NAMALWA (cell line): ENCODE data around the gene CITED4.

Experiments
- DNase-seq: peaks from one replicate; pipeline ENCODE4 v3.0.0-alpha.2; 2015; ENCODE audit warnings: low spot score

CITED4 gene

DNA sequence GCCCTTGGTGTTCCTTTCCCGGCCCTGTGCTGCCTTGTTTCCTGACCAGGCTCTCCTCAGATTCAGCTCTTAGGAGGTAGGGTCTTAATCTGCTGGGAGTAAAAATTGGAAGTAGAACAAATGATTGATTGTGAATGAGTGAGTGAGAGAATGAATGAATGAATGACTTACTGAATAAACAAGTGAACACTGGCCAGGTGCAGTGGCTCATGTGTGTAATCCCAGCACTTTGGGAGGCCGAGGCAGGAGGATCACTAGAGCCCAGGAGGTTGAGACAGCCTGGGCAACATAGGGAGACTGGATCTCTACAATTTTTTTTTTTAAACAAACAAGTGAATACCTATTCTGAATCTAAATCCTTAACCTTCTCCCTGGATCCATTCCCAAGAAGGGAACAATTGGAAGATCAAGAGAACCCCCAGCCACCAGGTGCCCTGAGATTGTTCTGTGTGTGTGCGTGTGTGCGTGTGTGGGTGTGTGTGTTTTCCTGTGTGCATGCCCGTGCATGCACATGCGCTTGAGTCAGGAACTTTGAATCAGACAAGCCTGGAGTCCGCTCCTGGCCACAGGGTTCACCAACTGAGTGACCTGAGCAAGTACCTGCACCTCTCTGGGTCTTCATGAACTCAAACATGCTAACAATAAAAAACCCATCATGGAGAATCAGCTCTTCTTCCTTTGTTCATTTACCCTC is 24.3 kb upstream of the CITED4 start:
- no peak for DNase-seq

DNA sequence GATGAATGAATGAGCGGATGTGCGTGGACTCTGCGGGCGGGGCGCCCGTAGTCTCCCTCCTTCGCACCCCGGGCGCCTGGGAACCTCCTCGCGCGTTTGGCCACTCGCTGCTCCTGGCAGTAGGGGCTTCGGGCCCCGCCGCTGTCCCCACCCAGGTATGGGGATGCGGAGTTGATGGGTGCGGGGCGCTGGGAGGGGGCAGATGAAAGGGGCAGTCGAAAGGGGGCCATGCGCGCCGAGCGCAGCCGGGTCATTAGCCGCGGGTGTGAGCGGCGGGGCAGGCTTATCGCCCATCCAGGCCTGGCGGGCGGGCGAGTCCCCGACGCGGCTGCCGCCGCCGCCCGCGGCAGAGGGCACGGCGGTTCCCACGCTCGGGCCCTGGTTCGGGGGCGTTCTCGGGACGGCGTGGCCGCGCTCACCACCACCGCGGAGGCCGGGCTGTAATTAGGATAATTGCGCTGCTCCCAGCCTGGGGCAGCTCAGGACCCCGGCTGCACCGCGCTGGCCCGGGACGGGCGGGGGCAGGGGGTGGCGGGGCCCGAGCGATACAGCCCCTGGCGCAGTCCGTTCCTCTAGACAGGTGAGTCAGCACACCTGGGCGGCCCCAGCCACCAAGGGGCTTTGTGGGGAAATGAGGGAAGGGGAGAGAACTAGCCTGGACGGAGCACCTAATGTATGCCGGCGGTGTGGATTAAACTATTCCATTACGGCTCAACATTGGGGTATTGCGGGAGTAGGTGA is 22.1 kb upstream of the CITED4 start:
- DNase-seq = no peak

GRCh38 chr1:40880813-40881549 is 18.8 kb upstream of the CITED4 start:
- DNase-seq = no peak

- no peak for DNase-seq
Measured at GRCh38 chr1:40879482-40880175, 17.5 kb upstream of the CITED4 start.

DNA sequence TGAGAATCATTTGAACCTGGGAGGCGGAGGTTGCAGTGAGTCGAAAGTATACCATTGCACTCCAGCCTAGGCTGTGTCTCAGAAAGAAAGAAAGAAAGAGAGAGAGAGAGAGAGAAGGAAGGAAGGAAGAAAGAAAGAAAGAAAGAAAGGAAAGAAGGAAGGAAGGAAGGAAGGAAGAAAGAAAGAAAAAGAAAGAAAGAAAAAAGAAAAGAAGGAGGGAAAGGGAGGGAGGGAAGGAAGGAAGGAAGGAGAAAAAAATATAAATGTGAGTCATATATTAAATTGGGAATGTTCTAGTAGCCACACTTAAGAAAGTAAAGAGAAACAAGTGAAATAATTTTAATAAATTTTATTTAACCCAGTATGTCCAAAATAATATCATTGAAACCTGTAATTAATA is 16.7 kb upstream of the CITED4 start:
- no peak for DNase-seq

DNA sequence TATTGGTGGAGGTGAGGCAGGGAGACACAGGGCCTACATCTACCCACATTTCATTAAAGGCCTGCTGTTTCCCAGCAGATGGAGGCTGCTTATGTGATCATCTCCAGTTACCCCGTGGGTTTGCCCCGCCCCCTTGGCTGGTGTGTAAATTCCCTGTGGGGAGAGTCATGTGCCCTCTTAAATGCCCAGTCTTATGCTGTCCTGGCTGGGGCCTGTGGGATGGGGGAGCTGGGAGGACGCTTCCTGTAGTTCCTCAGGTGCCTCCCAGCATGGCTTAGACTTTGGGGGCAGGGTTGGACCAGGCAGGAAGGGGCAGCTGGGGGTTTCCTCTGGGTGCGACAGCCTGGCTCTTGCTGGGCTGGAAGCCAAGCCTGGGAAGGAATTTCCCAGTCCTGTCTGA is 15.5 kb upstream of the CITED4 start:
- DNase-seq = no peak

- no peak for DNase-seq
Measured at GRCh38 chr1:40876891-40877290, 14.7 kb upstream of the CITED4 start.

DNA sequence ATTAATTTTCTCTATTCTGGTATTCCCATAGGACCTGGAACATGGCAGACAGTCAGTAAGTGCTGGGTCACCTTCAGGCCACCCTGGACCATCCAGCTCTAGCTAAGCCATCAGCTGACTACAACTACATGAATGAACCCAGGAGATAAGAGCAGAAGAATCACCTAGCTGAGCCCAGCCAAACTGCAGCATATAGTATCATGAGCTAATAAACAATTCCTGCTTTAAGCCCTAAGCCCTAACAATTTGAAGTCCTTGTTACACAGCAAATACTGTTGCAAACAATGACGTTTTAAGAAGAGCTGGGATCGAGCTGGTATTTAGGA is 14.2 kb upstream of the CITED4 start:
- DNase-seq = no peak

- no peak for DNase-seq
Measured at GRCh38 chr1:40873863-40874472, 11.8 kb upstream of the CITED4 start.

GRCh38 chr1:40872276-40872675 is 10.1 kb upstream of the CITED4 start:
- DNase-seq = no peak

DNA sequence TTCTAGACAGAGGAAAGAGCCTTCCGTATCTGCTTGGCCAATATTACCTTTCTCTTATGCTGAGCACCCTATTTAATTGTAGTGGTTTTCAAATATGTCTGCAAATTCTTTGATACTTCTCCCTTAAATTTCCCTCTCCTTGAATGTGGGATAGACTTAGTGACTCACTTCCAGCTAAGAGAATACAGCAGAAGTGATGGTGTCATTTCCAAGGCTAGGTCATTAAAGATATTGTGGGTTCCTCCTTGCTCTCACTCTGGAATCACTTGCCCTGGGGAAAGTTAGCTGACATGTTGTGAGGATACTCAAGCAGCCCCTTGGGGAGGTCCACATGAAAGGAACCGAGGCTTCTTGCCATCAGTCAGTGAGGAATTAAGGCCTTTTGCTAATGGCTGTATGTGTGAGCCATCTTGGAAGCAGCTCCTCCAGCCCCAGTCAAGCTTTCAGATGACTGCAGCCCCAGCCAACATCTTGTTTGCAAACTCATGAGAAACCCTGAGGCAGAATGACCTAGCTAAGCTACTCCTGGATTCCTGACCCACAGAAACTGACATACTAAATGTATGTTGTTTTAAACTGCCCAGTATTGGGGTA is 8.1 kb upstream of the CITED4 start:
- no peak for DNase-seq

DNA sequence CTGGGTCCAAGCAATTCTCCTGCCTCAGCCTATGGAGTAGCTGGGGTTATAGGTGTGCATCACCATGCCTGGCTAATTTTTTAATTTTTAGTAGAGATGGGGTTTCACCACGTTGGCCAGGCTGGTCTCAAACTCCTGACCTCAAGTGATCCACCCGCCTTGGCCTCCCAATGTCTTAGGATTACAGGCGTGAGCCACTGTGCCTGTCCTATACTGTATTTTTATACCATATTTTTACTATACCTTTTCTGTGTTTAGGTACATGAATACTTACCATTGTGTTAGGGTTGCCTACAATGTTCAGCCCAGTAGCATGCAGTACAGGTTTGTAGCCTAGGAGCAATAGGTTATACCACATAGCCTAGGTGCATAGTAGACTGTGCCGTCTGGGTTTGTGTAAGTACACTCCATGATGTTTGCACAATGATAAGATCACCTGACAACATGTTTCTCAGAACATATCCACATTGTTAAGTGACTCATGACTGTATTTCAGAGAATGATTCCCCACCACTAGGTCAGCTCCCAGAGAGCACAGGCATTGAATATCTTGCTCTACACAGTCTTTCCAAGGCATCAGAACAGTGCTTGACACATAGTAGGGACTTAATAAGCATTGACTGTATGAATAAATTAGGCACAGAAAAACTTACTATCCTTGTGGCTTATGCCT is 6.0 kb upstream of the CITED4 start:
- DNase-seq = no peak

GRCh38 chr1:40861224-40862003 is 749 bp downstream of the CITED4 start:
- DNase-seq = no peak

DNA sequence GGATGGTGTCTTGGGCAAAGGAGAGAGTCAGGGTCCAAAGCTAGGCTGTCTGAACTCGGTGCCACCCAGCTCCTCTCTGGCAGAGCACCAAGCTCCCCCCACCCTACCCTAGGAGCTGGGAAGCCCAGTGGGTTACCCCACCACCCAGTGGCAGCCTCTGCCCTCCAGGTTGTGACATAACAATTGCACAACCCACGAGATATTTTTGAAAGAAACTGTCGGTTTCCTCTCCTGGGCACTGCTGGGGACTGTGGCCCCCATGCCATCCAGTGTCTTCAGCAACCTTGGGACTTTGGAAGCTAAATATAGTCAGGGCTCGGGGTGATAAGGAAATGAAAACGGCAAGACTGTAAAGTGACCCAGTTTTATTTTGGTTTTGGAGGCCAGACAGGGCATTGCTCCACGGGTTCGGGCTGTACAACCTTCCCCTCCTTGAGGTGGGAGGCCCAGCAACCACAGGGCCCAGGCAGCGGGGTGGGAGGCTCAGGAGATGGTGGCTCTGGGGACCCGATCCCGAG is 1.4 kb downstream of the CITED4 start:
- no peak for DNase-seq

GRCh38 chr1:40858856-40859416 is 3.2 kb downstream of the CITED4 start:
- no peak for DNase-seq

DNA sequence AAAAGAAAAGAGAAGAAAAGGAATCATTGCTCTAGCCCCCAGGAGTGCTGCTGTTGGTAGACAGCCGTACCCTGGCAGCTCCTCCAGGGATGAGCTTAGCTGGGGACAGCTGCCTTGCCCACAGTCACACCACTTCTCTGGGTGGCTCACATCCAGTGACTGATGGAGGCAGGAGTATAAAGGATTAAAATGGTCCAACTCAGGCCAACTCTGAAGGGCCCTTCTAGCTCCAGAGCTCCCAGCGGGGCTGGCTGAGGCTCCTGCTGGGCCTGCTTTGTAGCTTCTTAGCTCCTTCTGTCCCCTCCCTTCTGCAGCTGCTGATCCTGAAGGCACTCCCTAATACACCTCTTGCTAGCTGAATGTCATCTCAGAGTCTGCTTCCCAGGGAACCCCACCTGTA is 4.4 kb downstream of the CITED4 start:
- DNase-seq = no peak

GRCh38 chr1:40856656-40857302 is 5.4 kb downstream of the CITED4 start:
- no peak for DNase-seq

GRCh38 chr1:40856116-40856515 is 6.0 kb downstream of the CITED4 start:
- DNase-seq = no peak

- peak; percentile 29 for DNase-seq
Measured at GRCh38 chr1:40855513-40855912, 6.7 kb downstream of the CITED4 start.

GRCh38 chr1:40853885-40854170 is 8.3 kb downstream of the CITED4 start:
- DNase-seq = no peak
